M059J (cell line): Measurements from ENCODE around the gene KRTAP10-2. TPM values are rescaled to one million over a fixed set of nuclear protein-coding genes. Genes with fewer than 3 reads are reported as not detected.

Experiments used
- total RNA-seq: library from RNA; depleted of rRNA; stranded (reverse); fragments of >200 nt; shearing (Covaris generic); gene quantifications from 2 replicates; pipeline ENCODE4 v1.2.3, GENCODE V29; 2014; rRNA removed

Gene KRTAP10-2
- total RNA-seq, 1 experiment from 2014 or later = not detected

Other genes with a start within 250 kb of the KRTAP10-2 start
- 30.5 and 33.4 TPM in 2 replicates for gene CFAP410, start 212.1 kb downstream of the KRTAP10-2 start, total RNA-seq
- gene TRPM2, start 197.9 kb downstream of the KRTAP10-2 start, total RNA-seq = 0.99 and 1.3 TPM in 2 replicates
- gene LRRC3, start 96.0 kb downstream of the KRTAP10-2 start, total RNA-seq = not detected in 2 replicates
- gene KRTAP10-1, start 11.3 kb downstream of the KRTAP10-2 start, total RNA-seq = not detected in 2 replicates
- gene KRTAP10-3, start 7.3 kb upstream of the KRTAP10-2 start, total RNA-seq = not detected in 2 replicates
- gene KRTAP10-4, start 22.2 kb upstream of the KRTAP10-2 start, total RNA-seq = not detected in 2 replicates
- not detected in 2 replicates for gene KRTAP10-5, start 29.1 kb upstream of the KRTAP10-2 start, total RNA-seq
- gene KRTAP10-6, start 41.0 kb upstream of the KRTAP10-2 start, total RNA-seq = not detected in 2 replicates
- gene KRTAP10-7, start 49.1 kb upstream of the KRTAP10-2 start, total RNA-seq = not detected in 2 replicates
- not detected in 2 replicates for gene KRTAP10-8, start 60.6 kb upstream of the KRTAP10-2 start, total RNA-seq
- not detected in 2 replicates for gene KRTAP10-9, start 75.6 kb upstream of the KRTAP10-2 start, total RNA-seq
- gene KRTAP10-10, start 85.9 kb upstream of the KRTAP10-2 start, total RNA-seq = not detected in 2 replicates
- not detected in 2 replicates for gene KRTAP10-11, start 94.9 kb upstream of the KRTAP10-2 start, total RNA-seq
- not detected in 2 replicates for gene KRTAP12-4, start 103.2 kb upstream of the KRTAP10-2 start, total RNA-seq
- gene KRTAP12-3, start 106.4 kb upstream of the KRTAP10-2 start, total RNA-seq = not detected in 2 replicates
- gene KRTAP12-2, start 115.4 kb upstream of the KRTAP10-2 start, total RNA-seq = not detected in 2 replicates
- not detected in 2 replicates for gene KRTAP12-1, start 130.7 kb upstream of the KRTAP10-2 start, total RNA-seq
- gene KRTAP10-12, start 145.7 kb upstream of the KRTAP10-2 start, total RNA-seq = not detected in 2 replicates
- gene TSPEAR, start 160.1 kb upstream of the KRTAP10-2 start, total RNA-seq = not detected in 2 replicates